Ovary (tissue), 9 donors: ENCODE measurements around the gene IDUA. TPM values are rescaled to one million over a fixed set of nuclear protein-coding genes. Genes with fewer than 3 reads are reported as not detected.
"Not testable (repeated sequence)": the region's sequence is repeated elsewhere in the genome, so short reads cannot be mapped to it uniquely, and the experiment has no call there.

Source experiments
- DNase-seq, 5 donors: peaks; one replicate each; pipeline ENCODE4 v3.0.0-alpha.2; 2019 to 2020
- H3K27ac ChIP-seq, 2 donors: fragments of 200-600 bp; one replicate each; pipeline versions ENCODE4 v1.5.1 to v1.8.0; 2019 to 2022
- H3K27me3 ChIP-seq: fragments of 200-600 bp; one replicate; pipeline ENCODE4 v1.8.0; 2022
- H3K36me3 ChIP-seq: fragments of 200-600 bp; sonication (generic); one replicate; pipeline ENCODE4 v1.5.1; 2019
- H3K4me1 ChIP-seq: one replicate; pipeline ENCODE4 v1.8.1; 2013; ENCODE audit warnings: mild to moderate bottlenecking, moderate library complexity; ENCODE audit not compliant: insufficient read depth
- H3K4me3 ChIP-seq: fragments of 200-600 bp; sonication (generic); one replicate; pipeline ENCODE4 v1.5.1; 2017
- H3K9me3 ChIP-seq, 2 donors: fragments of 200-600 bp in 1 of 2; sonication (generic) in 1 of 2; one replicate each; pipeline versions ENCODE4 v1.5.1 to v1.8.1; 2013 to 2019; ENCODE audit warnings: mild to moderate bottlenecking in 1 of 2, moderate library complexity in 1 of 2
- CTCF ChIP-seq, 3 donors: fragments of 450-650 bp in 2 of 3; fragments of 200-600 bp in 1 of 3; IDR thresholded peaks; one replicate each; pipeline versions ENCODE4 v1.5.1 to v1.8.0; 2016 to 2022; ENCODE audit warnings: antibody characterized with exemption in 3 of 3, mild to moderate bottlenecking in 1 of 3
- EP300 ChIP-seq: sonication (generic); formaldehyde crosslinking; IDR thresholded peaks from one replicate; pipeline ENCODE4 v1.6.1; 2017; ENCODE audit warnings: antibody characterized with exemption
- POLR2A ChIP-seq: fragments of 450-650 bp; IDR thresholded peaks from one replicate; pipeline ENCODE4 v1.6.1; 2017; ENCODE audit warnings: antibody characterized with exemption, mild to moderate bottlenecking, moderate library complexity
- WGBS, 3 donors: extraction: QIAGEN DNeasy Blood & Tissue Kit in 1 of 3; methylation state at CpG; one replicate each; pipeline versions ENCODE4 v1.1.5 to v1.1.7; 2013 to 2017; 5-methylcytosine and 5-hydroxymethylcytosine counted together
- intact Hi-C, 4 donors: fragments of 100-400 bp; cut with DNase I; formaldehyde crosslinking; loops; one replicate each; pipeline versions ENCODE4 v1.11.0 to v1.15.1; 2022 to 2023
- polyA plus RNA-seq, 2 donors: library from polyadenylated mRNA; stranded (reverse); fragments of 200-250 nt in 1 of 2; fragments of 350-450 nt in 1 of 2; fragmentation: Illumina TruSeq in 1 of 2; extraction: RNeasy Lipid Tissue Mini Kit (QIAGEN cat#74804) in 1 of 2; gene quantifications; one replicate each; pipeline ENCODE4 v1.2.3, GENCODE V29; 2013 to 2014
- total RNA-seq, 7 donors: library from RNA; depleted of rRNA in 2 of 7; stranded (reverse); fragments of >200 nt in 2 of 7; fragmentation: NEBNext Ultra II Directional in 3 of 7; extraction: Animal tissue kit (Norgen Biotek cat#: 25700) in 3 of 7; gene quantifications; one replicate each; pipeline versions ENCODE4 v1.1.0 to v1.2.4, GENCODE V29; 2016 to 2023
- donor health status: DM: no; HTN: no; CAD: no; lungs with moderate emphysema.
- donor health status: DM: no; HTN: no; CAD: no.
- donor health status: Bipolar disorder and iron deficiency.
- donor health status: DM: yes; HTN: yes; CAD: no.
- donor health status: DM: no; HTN: no; CAD: no.
- donor health status: DM: yes; HTN: yes; CAD: no.

The IDUA gene
- total and polyA plus RNA-seq, 9 donors, result 3.1 to 49.1 (median 31.8) TPM

- Histone ChIP-seq H3K4me1 (peaks cover 12% of the 10 kb centered on the region), H3K27me3 (peaks cover 4% of the 10 kb centered on the region), H3K36me3 (no peaks in the 10 kb centered on the region), H3K9me3 (no peaks in the 10 kb centered on the region), H3K27ac (no peak overlapping the region), H3K4me3 (no peak overlapping the region)
- TF ChIP-seq CTCF (IDR thresholded peaks at IDR 0.05) (no peak), POLR2A (no peak), EP300 (no peak)
- peak in 2 of 5 donors; percentile 27 to 35 for DNase-seq
- 1 to 5% (median 2%) methylated on average over 10 to 68 of the region's 68 CpGs for WGBS, 3 donors
- intact Hi-C loops, result no loop called here
These were observed 10.7 kb downstream of the IDUA start for GRCh38 chr4:997375-998071.

GRCh38 chr4:998096-998691 is 11.3 kb downstream of the IDUA start:
- no peaks in the 10 kb centered on the region for H3K36me3 ChIP-seq
- WGBS, 3 donors, result 30 to 47% (median 36%) methylated on average over 12 of the region's 12 CpGs
- H3K27ac ChIP-seq, result no peak overlapping the region
- H3K27me3 ChIP-seq, result peaks cover 9% of the 10 kb centered on the region
- no peak for DNase-seq
- intact Hi-C loops, result no loop called here
- TF ChIP-seq CTCF (IDR thresholded peaks at IDR 0.05) (no peak), POLR2A (no peak), EP300 (no peak)
- peaks cover 13% of the 10 kb centered on the region for H3K4me1 ChIP-seq
- no peak overlapping the region for H3K4me3 ChIP-seq
- no peaks in the 10 kb centered on the region for H3K9me3 ChIP-seq

GRCh38 chr4:999240-999863 is 12.5 kb downstream of the IDUA start:
- H3K36me3 ChIP-seq, H3K27ac ChIP-seq, DNase-seq, intact Hi-C loops, H3K9me3 ChIP-seq, H3K4me3 ChIP-seq: not testable (repeated sequence)
- 51 to 57% (median 55%) methylated on average over 17 to 21 of the region's 21 CpGs for WGBS, 3 donors
- H3K27me3 ChIP-seq, result peaks cover 16% of the 10 kb centered on the region
- H3K4me1 ChIP-seq, result peaks cover 13% of the 10 kb centered on the region

- H3K4me1 ChIP-seq, result peaks cover 13% of the 10 kb centered on the region
- intact Hi-C loops, result no loop called here
- TF ChIP-seq EP300, result no peak
- no peak for TF ChIP-seq POLR2A
- TF ChIP-seq CTCF (IDR thresholded peaks at IDR 0.05), result no peak
- no peaks in the 10 kb centered on the region for H3K36me3 ChIP-seq
- peaks cover 16% of the 10 kb centered on the region for H3K27me3 ChIP-seq
- 52 to 56% (median 53%) methylated on average over 15 to 18 of the region's 18 CpGs for WGBS, 3 donors
- no peak overlapping the region for H3K27ac ChIP-seq
- no peaks in the 10 kb centered on the region for H3K9me3 ChIP-seq
- DNase-seq, result no peak
- no peak overlapping the region for H3K4me3 ChIP-seq
These were observed 13.1 kb downstream of the IDUA start for GRCh38 chr4:999882-1000425.
